H1 (cell line): ENCODE measurements around the gene CDC42EP4. TPM values are rescaled to one million over a fixed set of nuclear protein-coding genes. Genes with fewer than 3 reads are reported as not detected.

ENCODE experiments used
- CTCF ChIA-PET: fragments of 300-600 bp; sonication (Branson Sonifier 250); formaldehyde crosslinking; loops from one replicate; lab custom pipeline; 2021; ENCODE audit not compliant: partially characterized antibody; lab: Charles Lee
- POLR2A ChIA-PET: fragments of 300-600 bp; sonication (Branson Sonifier 250); formaldehyde crosslinking; loops from one replicate; lab custom pipeline; 2021; ENCODE audit warnings: inconsistent platforms; ENCODE audit not compliant: partially characterized antibody; lab: Charles Lee
- DNase-seq, 2 experiments: peaks; one replicate each; pipeline versions ENCODE4 v3.0.0 to v3.0.0-alpha.2; 2010 to 2022; ENCODE audit warnings: low spot score in 2 of 2, low read depth in 1 of 2, mixed read lengths in 1 of 2
- FAIRE-seq: peaks from 2 replicates; lab custom pipeline; 2011; peaks lifted over from hg19 to GRCh38; lab: Jason Lieb, UNC
- H2AFZ ChIP-seq: 2 replicates; pipeline ENCODE4 v1.8.1; 2012; ENCODE audit warnings: low read length, inconsistent platforms
- H2AK5ac ChIP-seq: 2 replicates; pipeline ENCODE4 v1.6.1; 2013; ENCODE audit warnings: low read depth, low read length
- H2BK120ac ChIP-seq: replicated peaks from 2 replicates; pipeline ENCODE3; 2013; ENCODE audit warnings: low read depth, low read length, inconsistent platforms
- H2BK12ac ChIP-seq: 2 replicates; pipeline ENCODE4 v1.6.1; 2013; ENCODE audit warnings: low read depth, low read length
- H2BK15ac ChIP-seq: 2 replicates; pipeline ENCODE4 v1.6.1; 2013; ENCODE audit warnings: low read length
- H2BK20ac ChIP-seq: 2 replicates; pipeline ENCODE4 v1.6.1; 2013; ENCODE audit warnings: low read length
- H2BK5ac ChIP-seq: 2 replicates; pipeline ENCODE4 v1.6.1; 2013; ENCODE audit warnings: low read depth, low read length
- H3K14ac ChIP-seq: 2 replicates; pipeline ENCODE4 v1.6.1; 2013; ENCODE audit warnings: inconsistent platforms; ENCODE audit not compliant: insufficient read length
- H3K18ac ChIP-seq: 2 replicates; pipeline ENCODE4 v1.6.1; 2013; ENCODE audit warnings: low read length; ENCODE audit errors: extremely low read depth
- H3K23ac ChIP-seq: 2 replicates; pipeline ENCODE4 v1.6.1; 2013; ENCODE audit warnings: inconsistent platforms; ENCODE audit not compliant: insufficient read length
- H3K23me2 ChIP-seq: 2 replicates; pipeline ENCODE4 v1.6.1; 2013; ENCODE audit warnings: low read depth, low read length
- H3K27ac ChIP-seq: 2 replicates; pipeline ENCODE4 v1.6.1; 2011; ENCODE audit warnings: low read depth, low read length, inconsistent platforms
- H3K27me3 ChIP-seq, 4 experiments: replicated peaks in 1 of 4; 1 replicate in 1 of 4; 2 replicates in 3 of 4; pipeline versions ENCODE4 v1.6.1 to v1.8.1; 2011 to 2013; ENCODE audit warnings: low read length in 3 of 4, mild to moderate bottlenecking in 3 of 4, inconsistent platforms in 2 of 4, mixed read lengths in 2 of 4, moderate library complexity in 1 of 4; ENCODE audit not compliant: control insufficient read depth in 3 of 4, insufficient read depth in 3 of 4; ENCODE audit errors: extremely low read depth in 1 of 4
- H3K36me3 ChIP-seq, 4 experiments: 2 replicates each; pipeline versions ENCODE4 v1.6.1 to v1.8.1; 2011 to 2013; ENCODE audit warnings: mild to moderate bottlenecking in 4 of 4, low read length in 3 of 4, moderate library complexity in 2 of 4, control low read depth in 1 of 4, inconsistent platforms in 1 of 4; ENCODE audit not compliant: insufficient read depth in 4 of 4, control insufficient read depth in 2 of 4
- H3K4ac ChIP-seq: replicated peaks from 2 replicates; pipeline ENCODE3; 2013; ENCODE audit warnings: low read length, low read depth, mixed read lengths, inconsistent platforms; ENCODE audit not compliant: insufficient read length
- H3K4me1 ChIP-seq, 4 experiments: replicated peaks in 1 of 4; 1 replicate in 1 of 4; 2 replicates in 3 of 4; pipeline versions ENCODE4 v1.6.1 to v1.8.1; 2011 to 2013; ENCODE audit warnings: low read length in 3 of 4, inconsistent platforms in 2 of 4, mixed read lengths in 1 of 4; ENCODE audit not compliant: insufficient read depth in 4 of 4, control insufficient read depth in 3 of 4
- H3K4me2 ChIP-seq, 2 experiments: 2 replicates each; pipeline versions ENCODE4 v1.6.1 to v1.8.1; 2011 to 2013; ENCODE audit warnings: low read depth in 2 of 2, low read length in 2 of 2, control low read depth in 1 of 2, inconsistent platforms in 1 of 2, mild to moderate bottlenecking in 1 of 2; ENCODE audit not compliant: insufficient read depth in 1 of 2
- H3K4me3 ChIP-seq, 4 experiments: fragments of 200-600, 300-600 bp in 1 of 4; sonication (generic), shearing (Covaris generic), sonication (Bioruptor Twin) in 1 of 4; 2 replicates each; pipeline versions ENCODE4 v1.5.1 to v1.8.1; 2011 to 2016; ENCODE audit warnings: low read length in 4 of 4, low read depth in 3 of 4, control low read depth in 2 of 4, inconsistent platforms in 2 of 4, mild to moderate bottlenecking in 2 of 4, mixed read lengths in 1 of 4, moderate library complexity in 1 of 4; ENCODE audit not compliant: insufficient read depth in 2 of 4; ENCODE audit errors: extremely low read depth in 1 of 4
- H3K56ac ChIP-seq: replicated peaks from 2 replicates; pipeline ENCODE3; 2013; ENCODE audit warnings: low read depth, mild to moderate bottlenecking, mixed read lengths, low read length, inconsistent platforms; ENCODE audit not compliant: insufficient read length
- H3K79me1 ChIP-seq: 2 replicates; pipeline ENCODE4 v1.6.1; 2013; ENCODE audit warnings: low read depth, low read length, control low read depth
- H3K79me2 ChIP-seq, 2 experiments: 2 replicates each; pipeline versions ENCODE4 v1.6.1 to v1.8.1; 2012 to 2013; ENCODE audit warnings: low read length in 2 of 2, mild to moderate bottlenecking in 2 of 2, inconsistent platforms in 1 of 2; ENCODE audit not compliant: insufficient read depth in 2 of 2, control insufficient read depth in 1 of 2
- H3K9ac ChIP-seq, 4 experiments: replicated peaks in 1 of 4; 1 replicate in 1 of 4; 2 replicates in 3 of 4; pipeline versions ENCODE4 v1.6.1 to v1.8.1; 2011 to 2013; ENCODE audit warnings: low read depth in 3 of 4, low read length in 3 of 4, control low read depth in 2 of 4, mild to moderate bottlenecking in 2 of 4, moderate library complexity in 2 of 4, inconsistent platforms in 1 of 4; ENCODE audit errors: extremely low read depth in 1 of 4
- H3K9me3 ChIP-seq, 2 experiments: 2 replicates each; pipeline versions ENCODE4 v1.6.1 to v1.8.1; 2012 to 2013; ENCODE audit warnings: mild to moderate bottlenecking in 2 of 2, moderate library complexity in 2 of 2, control low read depth in 1 of 2, inconsistent platforms in 1 of 2, low read depth in 1 of 2, low read length in 1 of 2, mixed read lengths in 1 of 2; ENCODE audit not compliant: insufficient read depth in 2 of 2
- H4K20me1 ChIP-seq, 2 experiments: replicated peaks in 1 of 2; 2 replicates each; pipeline versions ENCODE3 to v1.8.1; 2011 to 2013; ENCODE audit warnings: inconsistent platforms in 2 of 2, low read length in 2 of 2, mild to moderate bottlenecking in 1 of 2; ENCODE audit not compliant: insufficient read depth in 2 of 2, control insufficient read depth in 1 of 2
- H4K5ac ChIP-seq: 2 replicates; pipeline ENCODE4 v1.6.1; 2013; ENCODE audit warnings: low read length, low read depth, mixed read lengths, inconsistent platforms; ENCODE audit not compliant: insufficient read length
- H4K8ac ChIP-seq: 2 replicates; pipeline ENCODE4 v1.8.0; 2013; ENCODE audit warnings: mild to moderate bottlenecking, moderate library complexity, low read length, inconsistent platforms; ENCODE audit not compliant: insufficient read depth; ENCODE audit errors: extremely low read depth
- H4K91ac ChIP-seq: replicated peaks from 2 replicates; pipeline ENCODE3; 2013; ENCODE audit warnings: low read length, mixed read lengths, inconsistent platforms; ENCODE audit not compliant: insufficient read length
- SIRT6 ChIP-seq: IDR thresholded peaks from one replicate; pipeline ENCODE4 v1.7.1; 2012; ENCODE audit warnings: low read length, inconsistent platforms
- SP2 ChIP-seq: IDR thresholded peaks from 2 replicates; pipeline ENCODE4 v1.6.1; 2012; ENCODE audit warnings: mild to moderate bottlenecking, low read length, inconsistent platforms
- YY1 ChIP-seq: IDR thresholded peaks from 2 replicates; pipeline ENCODE4 v1.6.1; 2011; ENCODE audit warnings: low read depth, mild to moderate bottlenecking, low read length
- WGBS, 2 experiments: shearing (Covaris generic) in 1 of 2; methylation state at CpG; one replicate each; pipeline versions ENCODE4 v1.1.6 to v1.1.7; 2013 to 2015; ENCODE audit warnings: low lambda C conversion rate in 2 of 2, mixed read lengths in 2 of 2, inconsistent platforms in 1 of 2, low coverage in 1 of 2, missing lambda C conversion rate in 1 of 2; ENCODE audit not compliant: insufficient replicate concordance in 2 of 2, insufficient coverage in 1 of 2, insufficient read length in 1 of 2; ENCODE audit errors: extremely low coverage in 1 of 2, missing lambda C conversion rate in 1 of 2; 5-methylcytosine and 5-hydroxymethylcytosine counted together
- polyA plus RNA-seq, 7 experiments: library from polyadenylated mRNA; depleted of rRNA in 3 of 7; stranded (reverse) in 5 of 7; unstranded in 2 of 7; fragments of >200 nt in 5 of 7; fragments of 200-250 nt in 2 of 7; gene quantifications; 1 replicate in 5 of 7; 2 replicates in 1 of 7; 4 replicates in 1 of 7; pipeline versions ENCODE4 v1.2.1 to v1.2.3, GENCODE V29; 2011 to 2013; ENCODE audit warnings: missing spikeins in 2 of 7, mixed read lengths in 2 of 7
- total RNA-seq: library from RNA; stranded (reverse); fragmentation: NEBNext Ultra II Directional; extraction: Animal tissue kit (Norgen Biotek cat#: 25700); gene quantifications from 2 replicates; pipeline ENCODE4 v1.2.1, GENCODE V29; 2021
- TF ChIP-seq, protein P1 (sequence below): IDR thresholded peaks from 2 replicates; pipeline ENCODE4 v1.6.1; 2011; ENCODE audit warnings: low read depth, mild to moderate bottlenecking, low read length; ENCODE audit not compliant: insufficient read depth

Gene CDC42EP4
- total and polyA plus RNA-seq, 2 of the 8 experiments (the other 6 are each of a cell fraction or from before 2014, with no cell fraction given) = 8.8 to 12.6 TPM

DNA sequence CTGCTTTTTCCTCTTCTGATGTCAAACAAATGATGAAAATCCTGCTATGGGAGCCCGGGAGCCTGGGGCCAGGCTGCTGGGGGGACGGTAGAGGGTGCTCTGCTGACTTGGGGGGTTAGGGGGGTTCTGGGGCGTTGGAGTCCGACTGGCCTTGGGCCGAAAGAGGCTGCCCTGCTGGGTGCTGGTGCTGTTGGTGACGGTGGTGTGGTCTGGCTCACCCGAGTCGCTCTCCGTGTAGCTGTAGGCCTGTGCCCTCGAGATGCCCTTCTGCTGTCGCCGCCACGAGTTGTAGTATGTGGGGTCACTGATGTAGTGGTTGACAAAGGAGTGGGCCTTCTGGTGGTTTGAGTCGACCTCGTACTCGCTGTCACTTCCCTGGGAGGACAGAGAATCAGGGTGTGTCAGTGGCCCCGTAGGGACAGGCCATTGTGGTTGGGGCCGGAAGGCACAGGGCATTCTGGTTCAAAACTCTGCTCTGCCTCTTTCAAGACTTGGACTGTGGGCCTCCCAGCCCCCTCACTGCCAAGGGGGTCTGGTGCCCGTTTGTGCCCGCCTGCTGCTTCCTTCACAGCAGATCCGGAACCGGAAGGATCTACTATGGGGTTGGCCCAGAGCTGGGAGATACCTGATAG lies 26.9 kb upstream of the CDC42EP4 start:
- Histone ChIP-seq H3K4me3 (no peak overlapping the region), H3K23ac (no peak overlapping the region)
- TF ChIP-seq SP2 (no peak), SIRT6 (no peak), YY1 (no peak)
- TF ChIP-seq, protein P1, sequence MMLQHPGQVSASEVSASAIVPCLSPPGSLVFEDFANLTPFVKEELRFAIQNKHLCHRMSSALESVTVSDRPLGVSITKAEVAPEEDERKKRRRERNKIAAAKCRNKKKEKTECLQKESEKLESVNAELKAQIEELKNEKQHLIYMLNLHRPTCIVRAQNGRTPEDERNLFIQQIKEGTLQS = no peak

More for the DNA sequence above, 26.9 kb upstream of the CDC42EP4 start:
- no peak overlapping the region; the same call in 1 of the 2 replicates for H3K27ac ChIP-seq
- H3K79me1 ChIP-seq = no peaks in the 10 kb centered on the region
- no peak overlapping the region for H3K4me2 ChIP-seq
- no peak overlapping the region for H4K91ac ChIP-seq
- no peak for DNase-seq
- H2AFZ ChIP-seq = no peak overlapping the region
- H3K56ac ChIP-seq = no peak overlapping the region
- H2BK120ac ChIP-seq = no peak overlapping the region
- H3K18ac ChIP-seq = no peak overlapping the region
- no peaks in the 10 kb centered on the region; a peak in 1 of 8 replicates for H3K36me3 ChIP-seq
- H3K4me1 ChIP-seq = peaks cover 4 to 24% (median 17%) of the 10 kb centered on the region in 4 experiments
- no peaks in the 10 kb centered on the region for H3K79me2 ChIP-seq
- no peaks in the 10 kb centered on the region; the same call in 1 of the 2 replicates for H3K23me2 ChIP-seq
- 86% methylated on average over 22 of the region's 22 CpGs; no CpG with 5 or more reads in 1 of the 2 experiments for WGBS, 2 experiments
- no peak overlapping the region; the same call in 1 of the 2 replicates for H4K8ac ChIP-seq
- no peak for FAIRE-seq
- H4K5ac ChIP-seq = no peak overlapping the region
- H2BK20ac ChIP-seq = no peak overlapping the region
- H3K14ac ChIP-seq = no peak overlapping the region
- no peaks in the 10 kb centered on the region for H3K9me3 ChIP-seq
- no peaks in the 10 kb centered on the region for H3K27me3 ChIP-seq
- H4K20me1 ChIP-seq = no peaks in the 10 kb centered on the region
- H3K4ac ChIP-seq = no peak overlapping the region
- no peak overlapping the region for H2BK12ac ChIP-seq
- H3K9ac ChIP-seq = no peak overlapping the region
- no peak overlapping the region for H2BK5ac ChIP-seq
- ChIA-PET CTCF (interaction anchor here (0.7 to 1.4 kb wide), 7 partner anchors 9 to 779 kb away, joined by 3 to 7 read pairs (median 4); no protein-coding TSS in a partner anchor), POLR2A (interaction anchor here (1.3 kb wide), 1 partner anchor 9 kb away, joined by 3 read pairs; no protein-coding TSS in a partner anchor)
- H2AK5ac ChIP-seq = no peak overlapping the region
- H2BK15ac ChIP-seq = no peak overlapping the region
